Measurements from ENCODE around the gene SNAPC1.

Gene SNAPC1

GRCh38 chr14:61812347-61813095, 50.3 kb downstream of the SNAPC1 start, which contains the start of gene SYT16:
SYT16 (plus strand) TSS chr14:61812703.
- peak; percentile 61 for DNase-seq

GRCh38 chr14:61813096-61813606, 50.9 kb downstream of the SNAPC1 start:
- no peak for DNase-seq

DNA sequence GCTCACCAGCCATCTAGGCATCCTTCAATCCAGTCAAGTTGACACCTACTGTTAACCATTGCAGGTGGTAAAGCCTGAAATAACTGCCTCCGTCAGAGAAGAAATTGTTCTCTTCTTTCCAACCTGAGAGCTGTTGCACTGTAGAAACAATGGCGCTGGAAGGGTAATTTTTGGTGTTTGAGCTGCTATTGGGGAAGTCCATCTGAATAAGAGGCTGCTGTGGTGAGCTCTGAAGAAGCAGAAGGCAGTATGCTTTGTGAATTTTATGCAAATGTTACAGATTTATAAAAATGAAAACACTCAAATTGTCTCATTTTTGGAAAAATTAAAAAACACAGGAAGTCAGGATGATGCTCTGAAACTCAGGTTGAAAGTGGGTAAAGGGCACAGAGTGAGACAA, 60.2 kb downstream of the SNAPC1 start:
- no peak for DNase-seq

GRCh38 chr14:61832783-61833182, 70.6 kb downstream of the SNAPC1 start:
- DNase-seq = no peak

- no peak for DNase-seq
Measured at GRCh38 chr14:61836184-61836583, 74.0 kb downstream of the SNAPC1 start.

- no peak for DNase-seq
Measured at GRCh38 chr14:61836807-61837206, 74.6 kb downstream of the SNAPC1 start.

GRCh38 chr14:61837336-61838229, 75.4 kb downstream of the SNAPC1 start:
- DNase-seq = peak; percentile 85

DNA sequence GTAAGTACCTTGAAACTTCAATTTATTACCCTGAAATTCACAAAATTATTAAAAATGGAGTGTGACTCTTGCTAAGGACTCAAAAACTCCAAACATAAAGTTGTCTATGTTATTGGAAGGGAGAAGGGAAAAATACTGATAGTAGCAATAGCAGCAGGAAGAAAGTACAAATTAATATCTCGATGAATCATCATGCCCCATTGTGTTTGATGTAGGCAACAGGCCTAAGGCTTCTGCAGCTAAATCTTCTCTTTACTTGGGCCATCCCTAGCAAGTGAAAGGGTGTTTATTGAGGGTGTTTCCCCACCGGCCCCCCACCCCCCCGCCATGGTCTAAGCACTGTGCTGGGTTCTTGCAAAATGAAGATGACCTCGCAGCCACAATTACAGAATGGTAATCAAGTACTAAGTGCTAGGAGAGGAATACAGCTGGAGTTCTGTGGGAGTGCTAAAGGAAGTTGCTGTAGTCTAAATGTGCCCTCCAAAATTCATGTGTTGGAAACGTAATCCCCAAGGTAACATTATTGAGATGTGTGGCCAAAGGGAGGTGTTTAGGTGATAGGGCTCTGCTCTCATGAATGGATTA, 76.5 kb downstream of the SNAPC1 start:
- no peak for DNase-seq

DNA sequence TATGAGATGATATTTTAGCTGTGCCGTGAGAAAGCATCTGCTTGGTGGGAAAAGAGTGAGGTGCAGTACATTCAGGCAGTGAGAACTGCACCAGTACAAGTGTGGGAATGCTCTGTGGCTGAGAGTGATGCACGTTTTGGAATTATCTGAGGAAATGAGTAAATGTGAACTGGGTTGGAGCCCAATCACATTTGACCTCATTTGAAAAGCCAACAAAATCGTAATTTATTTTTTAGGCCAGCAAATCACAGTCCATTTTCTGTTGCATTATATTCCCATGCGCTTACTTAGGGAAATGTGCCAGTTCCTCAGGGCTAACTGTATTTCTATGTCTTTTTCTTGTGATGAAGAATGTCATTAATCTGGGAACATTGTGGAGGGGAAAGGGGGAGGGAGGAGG, 77.3 kb downstream of the SNAPC1 start:
- DNase-seq = no peak

GRCh38 chr14:61841145-61841544, 78.9 kb downstream of the SNAPC1 start:
- DNase-seq = no peak
